ENCODE data around the gene ERGIC1.

The ERGIC1 gene

GRCh38 chr5:172999372-172999973 is 165.4 kb downstream of the ERGIC1 start:
- no peak for DNase-seq

- no peak for DNase-seq
Measured at GRCh38 chr5:172999974-173000373, 165.9 kb downstream of the ERGIC1 start.

- DNase-seq: no peak
Measured at GRCh38 chr5:173001229-173001841, 167.3 kb downstream of the ERGIC1 start.

Data from NCI-H2029 treated with DMSO at 0.1 percent for 48 hours (cell line).